Calu3 (cell line): ENCODE data around the gene STAP2. TPM values are rescaled to one million over a fixed set of nuclear protein-coding genes. Genes with fewer than 3 reads are reported as not detected.
"Not testable (repeated sequence)": the region's sequence is repeated elsewhere in the genome, so short reads cannot be mapped to it uniquely, and the experiment has no call there.

Experiments
- BruUV-seq: library from RNA; stranded (reverse); fragments of 400-500 nt; replicated peaks from 2 replicates; lab custom pipeline; 2021; lab: Mats Ljungman, UMichigan
- CTCF ChIA-PET: fragments of 300-600 bp; sonication (Branson Sonifier 250); formaldehyde crosslinking; loops from one replicate; lab custom pipeline; 2022; ENCODE audit warnings: antibody characterized with exemption; lab: Charles Lee
- DNase-seq: peaks from one replicate; pipeline ENCODE4 v3.0.0; 2022
- H3K27ac Mint-ChIP-seq: one replicate; pipeline ENCODE4 v1.8.0; 2022; ENCODE audit warnings: mixed read lengths; ENCODE audit not compliant: unreplicated experiment
- H3K27me3 Mint-ChIP-seq: one replicate; pipeline ENCODE4 v1.8.0; 2022; ENCODE audit warnings: mixed read lengths; ENCODE audit not compliant: unreplicated experiment
- H3K36me3 Mint-ChIP-seq: one replicate; pipeline ENCODE4 v1.8.0; 2022; ENCODE audit warnings: mild to moderate bottlenecking, moderate library complexity, mixed read lengths; ENCODE audit not compliant: insufficient read depth, unreplicated experiment
- H3K4me1 Mint-ChIP-seq: one replicate; pipeline ENCODE4 v1.8.0; 2022; ENCODE audit warnings: mild to moderate bottlenecking, low read depth, mixed read lengths; ENCODE audit not compliant: unreplicated experiment
- H3K4me3 Mint-ChIP-seq: one replicate; pipeline ENCODE4 v1.8.0; 2022; ENCODE audit warnings: mild to moderate bottlenecking, low read depth, moderate library complexity, mixed read lengths; ENCODE audit not compliant: unreplicated experiment
- H3K9me3 Mint-ChIP-seq: one replicate; pipeline ENCODE4 v1.8.0; 2022; ENCODE audit warnings: low read depth, mixed read lengths; ENCODE audit not compliant: unreplicated experiment
- CTCF ChIP-seq: fragments of 200-600 bp; IDR thresholded peaks from one replicate; pipeline ENCODE4 v1.8.0; 2022; ENCODE audit warnings: antibody characterized with exemption; ENCODE audit not compliant: unreplicated experiment
- intact Hi-C: fragments of 100-400 bp; cut with micrococcal nuclease; formaldehyde crosslinking; loops from one replicate; pipeline ENCODE4 v1.10.0; 2022; ENCODE audit not compliant: unreplicated experiment
- total RNA-seq: library from RNA; stranded (reverse); gene quantifications from 2 replicates; pipeline ENCODE4 v1.2.3, GENCODE V29; 2022

Gene STAP2
- total RNA-seq, 1 experiment from 2014 or later: 28.7 TPM

GRCh38 chr19:4278010-4278409, 60.6 kb downstream of the STAP2 start:
- Mint-ChIP-seq H3K36me3 (no peaks in the 10 kb centered on the region), H3K4me3 (no peak overlapping the region), H3K9me3 (no peaks in the 10 kb centered on the region), H3K4me1 (no peaks in the 10 kb centered on the region), H3K27me3 (peaks cover 37% of the 10 kb centered on the region), H3K27ac (no peak overlapping the region)
- BruUV-seq: no TSS peak
- DNase-seq: no peak
- no peak for TF ChIP-seq CTCF
- intact Hi-C loops: no loop called here
- CTCF ChIA-PET: no interaction called here

- H3K9me3 Mint-ChIP-seq: no peaks in the 10 kb centered on the region
- CTCF ChIA-PET: interaction anchor here (0.6 to 1.2 kb wide), 3 partner anchors 10 to 62 kb away, joined by 3 read pairs; no protein-coding TSS in a partner anchor
- H3K27ac Mint-ChIP-seq: no peak overlapping the region
- H3K4me3 Mint-ChIP-seq: no peak overlapping the region
- BruUV-seq: no TSS peak
- H3K36me3 Mint-ChIP-seq: no peaks in the 10 kb centered on the region
- no peak for DNase-seq
- TF ChIP-seq CTCF: no peak
- peaks cover 36% of the 10 kb centered on the region for H3K27me3 Mint-ChIP-seq
- intact Hi-C loops: no loop called here
- no peaks in the 10 kb centered on the region for H3K4me1 Mint-ChIP-seq
Measured at GRCh38 chr19:4277191-4277696, 61.4 kb downstream of the STAP2 start.

- H3K36me3 Mint-ChIP-seq, H3K27ac Mint-ChIP-seq, H3K9me3 Mint-ChIP-seq, H3K4me3 Mint-ChIP-seq, H3K4me1 Mint-ChIP-seq, CTCF ChIA-PET, DNase-seq, intact Hi-C loops, BruUV-seq: not testable (repeated sequence)
- H3K27me3 Mint-ChIP-seq: peaks cover 13% of the 10 kb centered on the region
Measured at GRCh38 chr19:4274321-4274686, 64.3 kb downstream of the STAP2 start.

Other genes starting within 250 kb of the STAP2 start
- gene MAP2K2, start 214.7 kb downstream of the STAP2 start, total RNA-seq: 113 and 114 TPM in 2 replicates
- 0.14 and 0.44 TPM in 2 replicates for gene CREB3L3, start 185.2 kb downstream of the STAP2 start, total RNA-seq
- 22.9 and 26.6 TPM in 2 replicates for gene SIRT6, start 156.3 kb downstream of the STAP2 start, total RNA-seq
- 0.76 and 1.4 TPM in 2 replicates for gene ANKRD24, start 156.1 kb downstream of the STAP2 start, total RNA-seq
- gene EBI3, start 109.3 kb downstream of the STAP2 start, total RNA-seq: 1.2 and 1.6 TPM in 2 replicates
- gene YJU2, start 91.7 kb downstream of the STAP2 start, total RNA-seq: 7.8 and 10.4 TPM in 2 replicates
- gene SHD, start 59.6 kb downstream of the STAP2 start, total RNA-seq: not detected in 2 replicates
- gene TMIGD2, start 36.4 kb downstream of the STAP2 start, total RNA-seq: not detected in 2 replicates
- gene FSD1, start 34.2 kb downstream of the STAP2 start, total RNA-seq: 1.2 and 1.9 TPM in 2 replicates
- gene MPND, start 4.7 kb upstream of the STAP2 start, total RNA-seq: 15.3 and 21.1 TPM in 2 replicates
- gene SH3GL1, start 61.7 kb upstream of the STAP2 start, total RNA-seq: 40.7 and 42.0 TPM in 2 replicates
- 37.2 and 43.3 TPM in 2 replicates for gene CHAF1A, start 63.8 kb upstream of the STAP2 start, total RNA-seq
- gene UBXN6, start 119.0 kb upstream of the STAP2 start, total RNA-seq: 38.9 and 47.1 TPM in 2 replicates
- 31.9 and 40.6 TPM in 2 replicates for gene HDGFL2, start 133.5 kb upstream of the STAP2 start, total RNA-seq
- 1.1 and 2.3 TPM in 2 replicates for gene PLIN4, start 179.7 kb upstream of the STAP2 start, total RNA-seq
- gene PLIN5, start 196.4 kb upstream of the STAP2 start, total RNA-seq: 7.6 and 13.1 TPM in 2 replicates
- gene LRG1, start 201.2 kb upstream of the STAP2 start, total RNA-seq: 28.5 and 36.4 TPM in 2 replicates
- 0.21 and 0.34 TPM in 2 replicates for gene SEMA6B, start 220.9 kb upstream of the STAP2 start, total RNA-seq